Heart left ventricle (tissue), 16 donors: ENCODE data around the gene GRM7. TPM values are rescaled to one million over a fixed set of nuclear protein-coding genes. Genes with fewer than 3 reads are reported as not detected.

Experiments
- ATAC-seq, 4 donors: fragments of 200-7000 bp; cut with Tn5 transposase; one replicate each; pipeline ENCODE4 v1.9.1; 2020 to 2022; ENCODE audit warnings: moderate library complexity in 4 of 4, mild to moderate bottlenecking in 3 of 4, moderate number of reproducible peaks in 1 of 4
- DNase-seq, 5 donors: peaks; one replicate each; pipeline ENCODE4 v3.0.0-alpha.2; 2020
- H3K27ac ChIP-seq, 12 donors: fragments of 200-600 bp; sonication (generic) in 4 of 12; one replicate each; pipeline versions ENCODE4 v1.5.0 to v1.8.0; 2016 to 2022; ENCODE audit warnings: mild to moderate bottlenecking in 2 of 12
- H3K27me3 ChIP-seq, 9 donors: fragments of 200-600 bp; sonication (generic) in 2 of 9; one replicate each; pipeline versions ENCODE4 v1.5.1 to v1.8.0; 2016 to 2022; ENCODE audit warnings: mild to moderate bottlenecking in 3 of 9
- H3K36me3 ChIP-seq, 9 donors: fragments of 200-600 bp; sonication (generic) in 2 of 9; one replicate each; pipeline versions ENCODE4 v1.5.0 to v1.8.0; 2018 to 2022; ENCODE audit warnings: mild to moderate bottlenecking in 2 of 9
- H3K4me1 ChIP-seq, 12 donors: fragments of 200-600 bp; sonication (generic) in 4 of 12; one replicate each; pipeline versions ENCODE4 v1.5.0 to v1.8.0; 2016 to 2022; ENCODE audit warnings: mild to moderate bottlenecking in 3 of 12
- H3K4me3 ChIP-seq, 12 donors: fragments of 200-600 bp; sonication (generic) in 4 of 12; one replicate each; pipeline versions ENCODE4 v1.5.0 to v1.8.0; 2017 to 2022; ENCODE audit warnings: mild to moderate bottlenecking in 9 of 12, moderate library complexity in 4 of 12
- H3K9me3 ChIP-seq, 12 donors: fragments of 200-600 bp; sonication (generic) in 4 of 12; one replicate each; pipeline versions ENCODE4 v1.5.0 to v1.8.0; 2016 to 2022; ENCODE audit warnings: mild to moderate bottlenecking in 1 of 12
- POLR2A ChIP-seq, 2 donors: fragments of 450-650 bp; IDR thresholded peaks; one replicate each; pipeline ENCODE4 v1.6.1; 2017; ENCODE audit warnings: antibody characterized with exemption in 2 of 2, mild to moderate bottlenecking in 2 of 2, moderate library complexity in 2 of 2
- WGBS, 4 donors: extraction: QIAGEN DNeasy Blood & Tissue Kit in 2 of 4; methylation state at CpG; one replicate each; pipeline versions ENCODE4 v1.1.5 to v1.1.7; 2013 to 2018; 5-methylcytosine and 5-hydroxymethylcytosine counted together
- intact Hi-C, 10 donors: fragments of 100-400 bp; cut with DNase I; formaldehyde crosslinking; loops; one replicate each; pipeline versions ENCODE4 v1.11.1 to v1.14.2; 2022
- polyA plus RNA-seq, 2 donors: library from polyadenylated mRNA; stranded (reverse); fragments of 200-250 nt; gene quantifications; one replicate each; pipeline ENCODE4 v1.2.3, GENCODE V29; 2013
- total RNA-seq, 9 donors: library from RNA; depleted of rRNA in 2 of 9; stranded (reverse); fragments of >200 nt in 2 of 9; fragmentation: NEBNext Ultra II Directional in 3 of 9; extraction: Animal tissue kit (Norgen Biotek cat#: 25700) in 3 of 9; gene quantifications; one replicate each; pipeline versions ENCODE4 v1.1.0 to v1.2.4, GENCODE V29; 2016 to 2023
- TF ChIP-seq, protein P1 (sequence below), 12 donors: fragments of 200-600 bp; sonication (generic) in 4 of 12; IDR thresholded peaks; one replicate each; pipeline versions ENCODE4 v1.5.0 to v1.8.0; 2018 to 2022; ENCODE audit warnings: antibody characterized with exemption in 12 of 12, mild to moderate bottlenecking in 5 of 12
- donor health status: ischemic (EF 13 %, LVEDD 7.1; RV severe dilation, severe dysfunction).
- donor health status: healthy with polysubstance abuse.
- donor health status: DM: no; HTN: yes; CAD: no.
- donor health status: DM: no; HTN: no; CAD: no.
- donor health status: ischemic (EF 25% LVEDD 6.9; RV normal size, moderate dysfunction).
- donor health status: ischemic (EF 25% LVEDD 5.7; RV mildly dilated, moderate dysfunction).
- donor health status: healthy.
- donor health status: DM: yes; HTN: yes; CAD: no.
- donor health status: ischemic (EF 35%, LVEDD 5.7; RV mildly dilated, moderate dysfunction).
- donor health status: nonischemic (EF 11% LVEDD 7.7; RV severe dilation, severe dysfunction).
- donor health status: DM: yes; HTN: yes; CAD: no.
- donor health status: PGD.
- donor health status: ischemic (EF 29% LVEDD 5.4; RV normal size, mild dysfunction).
- donor health status: nonischemic (EF 23%, LVEDD 6.1; RV moderate dilation, normal function).

Gene GRM7
- total and polyA plus RNA-seq, 11 donors, result not detected

DNA sequence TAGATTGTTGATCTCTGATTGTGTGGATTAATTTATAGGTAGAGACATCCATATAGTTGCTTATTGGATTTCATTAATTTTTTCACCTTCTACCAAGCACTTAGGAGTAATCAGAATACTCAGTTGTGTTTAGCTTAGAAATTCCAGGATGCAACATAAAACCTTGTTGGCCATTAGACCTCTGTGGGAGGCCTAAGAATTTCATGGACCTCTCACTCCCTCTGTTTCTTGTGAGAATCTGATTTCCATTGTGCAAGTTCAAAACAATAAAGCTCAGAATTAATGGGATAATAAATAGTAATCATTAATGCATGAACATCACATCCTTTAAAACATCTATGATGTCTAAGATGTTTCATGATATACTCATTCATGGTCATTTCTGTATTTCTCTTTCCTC, 332.4 kb downstream of the GRM7 start:
- no peak for ATAC-seq
- Histone ChIP-seq H3K4me1 (no peaks in the 10 kb centered on the region), H3K36me3 (no peaks in the 10 kb centered on the region), H3K27ac (no peak overlapping the region), H3K27me3 (no peaks in the 10 kb centered on the region), H3K4me3 (no peak overlapping the region), H3K9me3 (no peaks in the 10 kb centered on the region)
- DNase-seq, result no peak
- intact Hi-C loops, result no loop called here
- TF ChIP-seq, protein P1, sequence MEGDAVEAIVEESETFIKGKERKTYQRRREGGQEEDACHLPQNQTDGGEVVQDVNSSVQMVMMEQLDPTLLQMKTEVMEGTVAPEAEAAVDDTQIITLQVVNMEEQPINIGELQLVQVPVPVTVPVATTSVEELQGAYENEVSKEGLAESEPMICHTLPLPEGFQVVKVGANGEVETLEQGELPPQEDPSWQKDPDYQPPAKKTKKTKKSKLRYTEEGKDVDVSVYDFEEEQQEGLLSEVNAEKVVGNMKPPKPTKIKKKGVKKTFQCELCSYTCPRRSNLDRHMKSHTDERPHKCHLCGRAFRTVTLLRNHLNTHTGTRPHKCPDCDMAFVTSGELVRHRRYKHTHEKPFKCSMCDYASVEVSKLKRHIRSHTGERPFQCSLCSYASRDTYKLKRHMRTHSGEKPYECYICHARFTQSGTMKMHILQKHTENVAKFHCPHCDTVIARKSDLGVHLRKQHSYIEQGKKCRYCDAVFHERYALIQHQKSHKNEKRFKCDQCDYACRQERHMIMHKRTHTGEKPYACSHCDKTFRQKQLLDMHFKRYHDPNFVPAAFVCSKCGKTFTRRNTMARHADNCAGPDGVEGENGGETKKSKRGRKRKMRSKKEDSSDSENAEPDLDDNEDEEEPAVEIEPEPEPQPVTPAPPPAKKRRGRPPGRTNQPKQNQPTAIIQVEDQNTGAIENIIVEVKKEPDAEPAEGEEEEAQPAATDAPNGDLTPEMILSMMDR (IDR thresholded peaks at IDR 0.05), result no peak
- TF ChIP-seq POLR2A (IDR thresholded peaks at IDR 0.05), result no peak

DNA sequence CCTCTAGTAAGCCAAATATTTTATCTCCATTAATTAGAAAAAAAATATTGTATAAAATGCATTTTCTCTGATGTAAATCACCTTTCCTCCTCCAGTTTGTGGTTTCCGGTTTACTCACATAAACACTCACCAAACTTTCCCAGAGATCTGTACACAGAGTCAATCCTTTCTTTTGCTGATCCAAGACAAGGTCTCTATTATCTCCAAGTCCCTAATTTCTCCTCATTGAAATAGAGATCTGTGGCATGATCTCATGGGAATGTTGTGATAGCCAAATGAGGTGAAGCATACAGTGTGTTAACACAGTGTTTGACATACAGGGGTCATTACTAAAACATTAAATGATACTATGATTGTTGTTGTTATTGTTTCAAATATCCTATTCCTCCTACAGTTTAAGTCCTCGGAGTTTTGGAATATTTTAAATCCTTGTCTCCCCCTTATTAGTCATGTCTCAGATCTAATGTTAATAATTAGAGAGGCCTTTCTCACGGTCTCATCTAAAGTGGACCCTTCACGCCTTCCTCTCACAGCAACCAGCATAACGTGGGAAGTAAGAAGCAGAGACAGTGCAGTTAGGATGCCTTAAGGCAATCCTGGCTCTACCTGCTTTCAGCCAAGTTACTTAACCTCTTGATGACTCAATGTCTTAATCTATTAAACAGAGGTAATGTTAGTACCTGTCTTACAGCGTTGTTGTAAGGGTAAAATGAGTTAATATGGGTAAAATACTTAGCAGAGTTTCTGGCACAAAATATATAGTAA, 333.3 kb downstream of the GRM7 start:
- intact Hi-C loops, result no loop called here
- no peaks in the 10 kb centered on the region for H3K4me1 ChIP-seq
- H3K9me3 ChIP-seq, result no peaks in the 10 kb centered on the region
- H3K4me3 ChIP-seq, result no peak overlapping the region
- no peak for ATAC-seq
- H3K27me3 ChIP-seq, result no peaks in the 10 kb centered on the region
- no peak overlapping the region for H3K27ac ChIP-seq
- WGBS, 4 donors, result 74 to 81% (median 79%) methylated on average over 6 of the region's 6 CpGs
- TF ChIP-seq POLR2A (IDR thresholded peaks at IDR 0.05), result no peak
- TF ChIP-seq, protein P1 (IDR thresholded peaks at IDR 0.05), result no peak
- no peaks in the 10 kb centered on the region for H3K36me3 ChIP-seq
- DNase-seq, result no peak

DNA sequence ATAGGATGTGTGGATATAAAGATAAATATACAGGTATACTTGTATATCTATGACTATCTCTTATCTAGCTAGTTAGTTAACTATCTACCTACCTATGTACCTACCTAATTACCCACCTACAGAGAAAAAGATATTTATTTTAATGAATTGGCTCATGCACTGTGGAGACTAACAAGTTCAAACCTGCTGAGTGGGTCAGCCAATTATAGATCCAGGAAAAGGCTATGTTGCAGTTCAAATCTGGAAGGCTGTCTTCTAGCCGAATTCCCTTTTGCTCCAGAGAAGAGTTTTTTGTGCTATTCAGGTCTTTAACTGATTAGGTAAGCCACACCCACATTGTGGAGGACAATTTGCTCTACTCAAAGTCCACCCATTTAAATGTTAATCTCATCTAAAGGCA, 335.0 kb downstream of the GRM7 start:
- Histone ChIP-seq H3K27ac (no peak overlapping the region), H3K9me3 (peaks cover 0 to 3% (median 0%) of the 10 kb centered on the region in 12 donors), H3K27me3 (no peaks in the 10 kb centered on the region), H3K36me3 (no peaks in the 10 kb centered on the region), H3K4me1 (no peaks in the 10 kb centered on the region), H3K4me3 (no peak overlapping the region)
- WGBS, 4 donors, result 62 to 89% (median 74%) methylated on average over 1 of the region's 1 CpG
- DNase-seq (no peak), ATAC-seq (no peak)
- intact Hi-C loops, result no loop called here
- no peak for TF ChIP-seq POLR2A (IDR thresholded peaks at IDR 0.05)
- TF ChIP-seq, protein P1 (IDR thresholded peaks at IDR 0.05), result no peak

DNA sequence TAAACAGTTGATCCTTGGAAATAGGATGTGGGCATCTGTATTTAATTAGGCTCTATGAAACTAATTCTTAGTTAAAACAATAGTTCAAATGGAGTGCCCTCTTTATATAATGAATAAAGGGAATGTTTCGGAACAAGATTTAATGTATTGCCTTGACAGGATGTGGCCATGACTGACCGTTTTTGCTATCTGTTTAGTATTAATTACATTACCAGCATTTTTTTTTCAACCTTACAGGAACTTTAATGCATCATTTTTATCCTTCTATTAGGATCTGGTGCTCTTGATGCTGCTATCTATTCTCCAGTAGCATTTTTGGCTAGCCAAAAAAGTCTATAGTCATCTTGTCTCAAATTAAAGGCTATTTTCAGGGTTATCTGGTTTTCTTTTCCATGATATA, 340.9 kb downstream of the GRM7 start:
- H3K36me3 ChIP-seq, result no peaks in the 10 kb centered on the region
- TF ChIP-seq POLR2A (IDR thresholded peaks at IDR 0.05), result no peak
- TF ChIP-seq, protein P1 (IDR thresholded peaks at IDR 0.05), result no peak
- DNase-seq (no peak), ATAC-seq (no peak)
- H3K4me1 ChIP-seq, result no peaks in the 10 kb centered on the region
- 65 to 74% (median 70%) methylated on average over 2 of the region's 2 CpGs for WGBS, 4 donors
- peaks cover 0 to 5% (median 0%) of the 10 kb centered on the region in 12 donors for H3K9me3 ChIP-seq
- H3K27ac ChIP-seq, result no peak overlapping the region
- no peak overlapping the region for H3K4me3 ChIP-seq
- H3K27me3 ChIP-seq, result no peaks in the 10 kb centered on the region
- intact Hi-C loops, result no loop called here
